Pulmonary artery endothelial cell (primary cell): ENCODE data around the gene FAM83G. TPM values are rescaled to one million over a fixed set of nuclear protein-coding genes. Genes with fewer than 3 reads are reported as not detected.
"Not testable (repeated sequence)": the region's sequence is repeated elsewhere in the genome, so short reads cannot be mapped to it uniquely, and the experiment has no call there.

Experiments used
- DNase-seq: peaks from one replicate; pipeline ENCODE4 v3.0.0-alpha.2; 2011; ENCODE audit warnings: low read depth, low spot score
- total RNA-seq: library from RNA; depleted of rRNA; stranded (reverse); fragments of >200 nt; gene quantifications from 2 replicates; pipeline ENCODE4 v1.2.3, GENCODE V29; 2014

The FAM83G gene
- total RNA-seq, 1 donor from 2014 or later, result 13.3 TPM

GRCh38 chr17:19022747-19023146, 18.2 kb upstream of the FAM83G start:
- DNase-seq, result no peak

GRCh38 chr17:19022128-19022527, 17.6 kb upstream of the FAM83G start:
- no peak for DNase-seq

GRCh38 chr17:19021622-19022083, 17.1 kb upstream of the FAM83G start:
- DNase-seq, result no peak

GRCh38 chr17:19021011-19021621, 16.6 kb upstream of the FAM83G start:
- not testable (repeated sequence) for DNase-seq

- DNase-seq, result no peak
These were observed 15.5 kb upstream of the FAM83G start for GRCh38 chr17:19020016-19020415.

- no peak for DNase-seq
These were observed 14.7 kb upstream of the FAM83G start for GRCh38 chr17:19019041-19019941.

- no peak for DNase-seq
These were observed 14.0 kb upstream of the FAM83G start for GRCh38 chr17:19018600-19018950.

GRCh38 chr17:19017804-19018599, 13.4 kb upstream of the FAM83G start:
- no peak for DNase-seq

- no peak for DNase-seq
These were observed 12.8 kb upstream of the FAM83G start for GRCh38 chr17:19017401-19017800.

- DNase-seq, result no peak
These were observed 12.3 kb upstream of the FAM83G start for GRCh38 chr17:19016881-19017280.

GRCh38 chr17:19016297-19016696, 11.7 kb upstream of the FAM83G start:
- DNase-seq, result no peak

- no peak for DNase-seq
These were observed 10.9 kb upstream of the FAM83G start for GRCh38 chr17:19015428-19015827.

GRCh38 chr17:19014628-19015215, 10.2 kb upstream of the FAM83G start:
- DNase-seq, result no peak

- DNase-seq, result no peak
These were observed 9.5 kb upstream of the FAM83G start for GRCh38 chr17:19013806-19014627.

- no peak for DNase-seq
These were observed 8.7 kb upstream of the FAM83G start for GRCh38 chr17:19013226-19013625.

GRCh38 chr17:19012171-19013080, 7.9 kb upstream of the FAM83G start:
- DNase-seq, result no peak

GRCh38 chr17:19011581-19011980, 7.0 kb upstream of the FAM83G start:
- no peak for DNase-seq

- no peak for DNase-seq
These were observed 6.4 kb upstream of the FAM83G start for GRCh38 chr17:19010729-19011505.

GRCh38 chr17:19009970-19010369, 5.4 kb upstream of the FAM83G start:
- no peak for DNase-seq
